Peyer's patch (tissue), 4 donors: ENCODE results near the gene KRTAP6-1. TPM values are rescaled to one million over a fixed set of nuclear protein-coding genes. Genes with fewer than 3 reads are reported as not detected.

Experiments used
- DNase-seq, 3 donors: peaks; one replicate each; pipeline ENCODE4 v3.0.0-alpha.2; 2017 to 2019
- H3K27ac ChIP-seq, 4 donors: fragments of 200-600 bp; sonication (generic); one replicate each; pipeline ENCODE4 v1.5.1; 2016 to 2019
- H3K27me3 ChIP-seq, 2 donors: fragments of 200-600 bp; sonication (generic); one replicate each; pipeline ENCODE4 v1.5.1; 2019
- H3K36me3 ChIP-seq, 3 donors: fragments of 200-600 bp; sonication (generic); one replicate each; pipeline ENCODE4 v1.5.1; 2016 to 2019
- H3K4me1 ChIP-seq, 4 donors: fragments of 200-600 bp; sonication (generic); one replicate each; pipeline ENCODE4 v1.5.1; 2016 to 2019
- H3K4me3 ChIP-seq, 4 donors: fragments of 200-600 bp; sonication (generic); 1 replicate in 3 of 4; 2 replicates in 1 of 4; pipeline ENCODE4 v1.5.1; 2016 to 2019; ENCODE audit warnings: mild to moderate bottlenecking in 1 of 4
- H3K9me3 ChIP-seq, 4 donors: fragments of 200-600 bp; sonication (generic); one replicate each; pipeline ENCODE4 v1.5.1; 2016 to 2019; ENCODE audit warnings: mild to moderate bottlenecking in 1 of 4
- CTCF ChIP-seq, 6 experiments: fragments of 450-650 bp in 4 of 6; fragments of 200-600 bp in 2 of 6; sonication (generic) in 1 of 6; IDR thresholded peaks; one replicate each; pipeline ENCODE4 v1.5.1; 2017 to 2019; ENCODE audit warnings: antibody characterized with exemption in 6 of 6, mild to moderate bottlenecking in 3 of 6, moderate library complexity in 1 of 6
- POLR2A ChIP-seq, 2 donors: fragments of 450-650 bp; IDR thresholded peaks; one replicate each; pipeline ENCODE4 v1.5.1; 2017; ENCODE audit warnings: antibody characterized with exemption in 2 of 2, mild to moderate bottlenecking in 2 of 2, moderate library complexity in 2 of 2
- small RNA-seq, 2 donors: library from RNA; depleted of rRNA; stranded (forward); fragments of <200 nt; gene quantifications; one replicate each; pipeline ENCODE3, GENCODE V24; 2016
- total RNA-seq, 4 donors: library from RNA; depleted of rRNA; stranded (reverse); fragments of >200 nt; gene quantifications; one replicate each; pipeline ENCODE4 v1.1.0, GENCODE V29; 2016

KRTAP6-1 gene
- total RNA-seq, 4 donors from 2014 or later, result not detected

- TF ChIP-seq POLR2A (IDR thresholded peaks at IDR 0.05), result no peak
- no peak for TF ChIP-seq CTCF (IDR thresholded peaks at IDR 0.05)
- no peaks in the 10 kb centered on the region for H3K4me1 ChIP-seq
- no peaks in the 10 kb centered on the region for H3K27me3 ChIP-seq
- H3K36me3 ChIP-seq, result no peaks in the 10 kb centered on the region
- H3K4me3 ChIP-seq, result no peak overlapping the region
- H3K9me3 ChIP-seq, result no peaks in the 10 kb centered on the region
- no peak for DNase-seq
- no peak overlapping the region for H3K27ac ChIP-seq
These were observed 33.6 kb downstream of the KRTAP6-1 start for GRCh38 chr21:30580132-30580531.

GRCh38 chr21:30579346-30579745 lies 34.4 kb downstream of the KRTAP6-1 start:
- DNase-seq, result no peak
- Histone ChIP-seq H3K36me3 (no peaks in the 10 kb centered on the region), H3K9me3 (no peaks in the 10 kb centered on the region), H3K27me3 (no peaks in the 10 kb centered on the region), H3K4me3 (no peak overlapping the region), H3K4me1 (no peaks in the 10 kb centered on the region), H3K27ac (no peak overlapping the region)
- TF ChIP-seq POLR2A (IDR thresholded peaks at IDR 0.05) (no peak), CTCF (IDR thresholded peaks at IDR 0.05) (no peak)

DNA sequence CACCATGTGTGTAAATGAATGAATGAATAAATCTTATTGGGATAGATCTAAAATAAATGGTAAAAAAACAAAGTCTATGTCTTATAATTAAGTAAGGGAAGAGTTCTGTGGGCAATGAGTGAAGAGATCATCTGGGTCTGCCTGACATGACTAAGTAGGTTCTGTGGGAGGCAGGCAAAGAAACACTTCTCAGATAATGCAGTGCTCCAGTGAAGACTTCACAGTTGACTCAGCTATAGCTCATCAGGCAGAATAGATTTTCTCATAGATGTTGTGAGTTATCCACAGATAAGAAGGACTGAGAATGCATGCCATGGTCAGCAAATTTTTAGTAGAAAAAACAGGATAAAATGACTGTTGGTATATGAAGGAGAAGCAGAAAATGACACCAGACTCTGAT lies 36.0 kb downstream of the KRTAP6-1 start:
- Histone ChIP-seq H3K27me3 (no peaks in the 10 kb centered on the region), H3K4me3 (no peak overlapping the region), H3K27ac (no peak overlapping the region), H3K4me1 (no peaks in the 10 kb centered on the region), H3K36me3 (no peaks in the 10 kb centered on the region), H3K9me3 (no peaks in the 10 kb centered on the region)
- no peak for DNase-seq
- TF ChIP-seq POLR2A (IDR thresholded peaks at IDR 0.05) (no peak), CTCF (IDR thresholded peaks at IDR 0.05) (no peak)

GRCh38 chr21:30567617-30568016 lies 46.1 kb downstream of the KRTAP6-1 start:
- DNase-seq, result no peak
- Histone ChIP-seq H3K27me3 (no peaks in the 10 kb centered on the region), H3K36me3 (no peaks in the 10 kb centered on the region), H3K27ac (no peak overlapping the region), H3K9me3 (no peaks in the 10 kb centered on the region), H3K4me3 (no peak overlapping the region), H3K4me1 (no peaks in the 10 kb centered on the region)
- TF ChIP-seq CTCF (IDR thresholded peaks at IDR 0.05), result no peak
- TF ChIP-seq POLR2A (IDR thresholded peaks at IDR 0.05), result no peak

DNA sequence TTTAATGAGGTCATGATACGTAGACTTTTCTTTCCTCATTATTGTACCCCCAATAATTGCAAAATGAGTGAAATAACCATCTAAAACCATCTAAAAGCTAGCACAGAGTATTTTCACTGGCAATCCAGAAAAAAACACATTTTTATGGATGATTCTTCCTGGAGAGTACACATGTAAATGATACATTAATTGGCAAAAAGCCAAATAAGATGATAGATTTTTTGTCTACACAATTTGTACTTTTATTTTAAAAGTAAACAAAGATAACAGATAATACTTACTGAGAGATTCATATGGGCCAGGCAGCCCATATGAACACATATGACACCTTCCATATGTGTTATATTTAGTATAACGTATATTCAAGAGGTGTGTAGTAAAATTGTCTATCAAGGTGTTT lies 50.1 kb downstream of the KRTAP6-1 start:
- Histone ChIP-seq H3K27ac (no peak overlapping the region), H3K9me3 (no peaks in the 10 kb centered on the region), H3K27me3 (no peaks in the 10 kb centered on the region), H3K36me3 (no peaks in the 10 kb centered on the region), H3K4me1 (no peaks in the 10 kb centered on the region), H3K4me3 (no peak overlapping the region)
- no peak for DNase-seq
- TF ChIP-seq CTCF (IDR thresholded peaks at IDR 0.05) (no peak), POLR2A (IDR thresholded peaks at IDR 0.05) (no peak)

Small RNAs within 50 kb of the gene (small RNA-seq; reads per million reads assigned to genes)
- gene KRTAP20-1, result 0 reads per million in 2 donors
- 0 reads per million in 2 donors for gene KRTAP20-3
- 0 reads per million in 2 donors for gene KRTAP20-4
- gene KRTAP22-1, result 0 reads per million in 2 donors
- 0 reads per million in 2 donors for gene KRTAP22-2

Other genes starting within 250 kb of the KRTAP6-1 start
- not detected for gene KRTAP13-2, start 241.7 kb downstream of the KRTAP6-1 start, total RNA-seq
- not detected for gene KRTAP13-1, start 217.9 kb downstream of the KRTAP6-1 start, total RNA-seq
- gene KRTAP13-3, start 188.0 kb downstream of the KRTAP6-1 start, total RNA-seq, result not detected
- not detected for gene KRTAP13-4, start 183.7 kb downstream of the KRTAP6-1 start, total RNA-seq
- gene KRTAP15-1, start 173.7 kb downstream of the KRTAP6-1 start, total RNA-seq, result not detected
- gene KRTAP19-1, start 133.6 kb downstream of the KRTAP6-1 start, total RNA-seq, result not detected
- not detected for gene KRTAP19-2, start 126.5 kb downstream of the KRTAP6-1 start, total RNA-seq
- not detected for gene KRTAP19-3, start 121.9 kb downstream of the KRTAP6-1 start, total RNA-seq
- gene KRTAP19-4, start 116.8 kb downstream of the KRTAP6-1 start, total RNA-seq, result not detected
- not detected for gene KRTAP19-5, start 111.8 kb downstream of the KRTAP6-1 start, total RNA-seq
- not detected for gene KRTAP19-6, start 72.1 kb downstream of the KRTAP6-1 start, total RNA-seq
- gene KRTAP19-7, start 52.6 kb downstream of the KRTAP6-1 start, total RNA-seq, result not detected
- gene KRTAP22-2, start 23.5 kb downstream of the KRTAP6-1 start, total RNA-seq, result not detected
- gene KRTAP6-3, start 21.5 kb downstream of the KRTAP6-1 start, total RNA-seq, result not detected
- not detected for gene KRTAP6-2, start 15.0 kb downstream of the KRTAP6-1 start, total RNA-seq
- not detected for gene KRTAP22-1, start 12.8 kb downstream of the KRTAP6-1 start, total RNA-seq
- not detected for gene KRTAP20-1, start 2.5 kb upstream of the KRTAP6-1 start, total RNA-seq
- not detected for gene KRTAP20-4, start 6.7 kb upstream of the KRTAP6-1 start, total RNA-seq
- not detected for gene KRTAP20-2, start 21.3 kb upstream of the KRTAP6-1 start, total RNA-seq
- not detected for gene KRTAP20-3, start 28.9 kb upstream of the KRTAP6-1 start, total RNA-seq
- not detected for gene KRTAP21-3, start 104.8 kb upstream of the KRTAP6-1 start, total RNA-seq
- gene KRTAP21-2, start 133.3 kb upstream of the KRTAP6-1 start, total RNA-seq, result not detected
- not detected for gene KRTAP21-1, start 141.5 kb upstream of the KRTAP6-1 start, total RNA-seq
- not detected for gene KRTAP8-1, start 199.3 kb upstream of the KRTAP6-1 start, total RNA-seq
- not detected for gene KRTAP7-1, start 215.8 kb upstream of the KRTAP6-1 start, total RNA-seq